GM23338 (cell line): ENCODE results near the gene LBX1.

Experiments used
- CREB1 ChIP-seq: fragments of 250-450 bp; sonication (Bioruptor Pico); IDR thresholded peaks from 2 replicates; pipeline ENCODE4 v1.5.0; 2020; ENCODE audit warnings: low read depth, mild to moderate bottlenecking, moderate library complexity
- CTCF ChIP-seq, 2 experiments: fragments of 200-600 bp in 1 of 2; sonication (generic) in 1 of 2; conservative IDR thresholded peaks; 2 replicates each; pipeline versions ENCODE4 v1.5.1 to v1.6.1; 2016 to 2017; ENCODE audit warnings: antibody characterized with exemption in 2 of 2, low read depth in 2 of 2, mild to moderate bottlenecking in 2 of 2, moderate library complexity in 1 of 2
- ETS1 ChIP-seq: IDR thresholded peaks from 2 replicates; pipeline ENCODE4 v1.6.1; 2016; ENCODE audit warnings: antibody characterized with exemption
- EZH2 ChIP-seq: fragments of 200-600 bp; sonication (generic); IDR thresholded peaks from one replicate; pipeline ENCODE4 v1.8.0; 2017; ENCODE audit warnings: antibody characterized with exemption, mild to moderate bottlenecking, low read depth; ENCODE audit not compliant: unreplicated experiment
- EZH2phosphoT487 ChIP-seq: fragments of 200-600 bp; sonication (generic); IDR thresholded peaks from one replicate; pipeline ENCODE4 v1.8.1; 2018; ENCODE audit warnings: antibody characterized with exemption; ENCODE audit not compliant: unreplicated experiment
- JUNB ChIP-seq: IDR thresholded peaks from one replicate; pipeline ENCODE4 v1.6.1; 2016; ENCODE audit warnings: antibody characterized with exemption; ENCODE audit not compliant: unreplicated experiment
- NANOG ChIP-seq: IDR thresholded peaks from 2 replicates; pipeline ENCODE4 v1.6.1; 2016; ENCODE audit warnings: antibody characterized with exemption, borderline replicate concordance
- POLR2AphosphoS5 ChIP-seq: IDR thresholded peaks from 2 replicates; pipeline ENCODE4 v1.6.1; 2016; ENCODE audit warnings: antibody characterized with exemption, low read depth
- REST ChIP-seq: IDR thresholded peaks from one replicate; pipeline ENCODE4 v1.6.1; 2018; ENCODE audit warnings: antibody characterized with exemption; ENCODE audit not compliant: unreplicated experiment
- ZNF114 ChIP-seq: fragments of 250-450 bp; sonication (Bioruptor Pico); IDR thresholded peaks from 2 replicates; pipeline ENCODE4 v1.5.0; 2020; ENCODE audit warnings: mild to moderate bottlenecking, moderate library complexity
- ZNF331 ChIP-seq: fragments of 250-450 bp; sonication (Bioruptor Pico); IDR thresholded peaks from 2 replicates; pipeline ENCODE4 v1.5.0; 2020; ENCODE audit warnings: low read depth, mild to moderate bottlenecking, moderate library complexity

- TF ChIP-seq CTCF (conservative IDR thresholded peaks at IDR 0.05; ENCODE audit: low read depth in 2 of 2) (no peak), POLR2AphosphoS5 (no peak), EZH2 (no peak), REST (no peak), EZH2phosphoT487 (peak; percentile 56), ETS1 (no peak), NANOG (no peak), JUNB (no peak), ZNF331 (no peak), CREB1 (CRISPR knock-in tag) (no peak), ZNF114 (CRISPR knock-in tag) (no peak)
These were observed 3.3 kb downstream of the LBX1 start for GRCh38 chr10:101225846-101226421.
